ENCODE results near the gene TRPT1. TPM values are rescaled to one million over a fixed set of nuclear protein-coding genes. Genes with fewer than 3 reads are reported as not detected.

The TRPT1 gene
- total RNA-seq, 1 experiment from 2014 or later: 58.8 TPM

- ChIA-PET POLR2A (no interaction called here), CTCF (interaction anchor here (1.5 kb wide), 1 partner anchor 10 kb away, joined by 4 read pairs; no protein-coding TSS in a partner anchor)
- Mint-ChIP-seq H3K27ac (no peak overlapping the region), H3K27me3 (ENCODE audit: low read depth) (no peaks in the 10 kb centered on the region), H3K4me3 (no peak overlapping the region), H3K4me1 (no peaks in the 10 kb centered on the region; the same call in 1 of the 2 replicates), H3K36me3 (peaks cover 37% of the 10 kb centered on the region), H3K9me3 (no peaks in the 10 kb centered on the region)
- ATAC-seq (no peak), DNase-seq (ENCODE audit: low spot score) (no peak)
- TF ChIP-seq, protein P1, sequence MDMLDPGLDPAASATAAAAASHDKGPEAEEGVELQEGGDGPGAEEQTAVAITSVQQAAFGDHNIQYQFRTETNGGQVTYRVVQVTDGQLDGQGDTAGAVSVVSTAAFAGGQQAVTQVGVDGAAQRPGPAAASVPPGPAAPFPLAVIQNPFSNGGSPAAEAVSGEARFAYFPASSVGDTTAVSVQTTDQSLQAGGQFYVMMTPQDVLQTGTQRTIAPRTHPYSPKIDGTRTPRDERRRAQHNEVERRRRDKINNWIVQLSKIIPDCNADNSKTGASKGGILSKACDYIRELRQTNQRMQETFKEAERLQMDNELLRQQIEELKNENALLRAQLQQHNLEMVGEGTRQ (CRISPR knock-in tag; IDR thresholded peaks at IDR 0.05): no peak
- no peak for TF ChIP-seq CREB1 (CRISPR knock-in tag; IDR thresholded peaks at IDR 0.05)
- TF ChIP-seq GABPB1 (CRISPR knock-in tag; IDR thresholded peaks at IDR 0.05): no peak
- no peak for TF ChIP-seq ATF6 (CRISPR knock-in tag; IDR thresholded peaks at IDR 0.05)
- no peak for TF ChIP-seq NFYB (CRISPR knock-in tag; conservative IDR thresholded peaks at IDR 0.05; ENCODE audit: low read depth)
- no peak for TF ChIP-seq HMGA2 (CRISPR knock-in tag; IDR thresholded peaks at IDR 0.05)
- TF ChIP-seq PRDM15 (CRISPR knock-in tag; IDR thresholded peaks at IDR 0.05): no peak
- TF ChIP-seq CBFB (CRISPR knock-in tag; IDR thresholded peaks at IDR 0.05; ENCODE audit: low read depth): no peak
- TF ChIP-seq, protein P2, sequence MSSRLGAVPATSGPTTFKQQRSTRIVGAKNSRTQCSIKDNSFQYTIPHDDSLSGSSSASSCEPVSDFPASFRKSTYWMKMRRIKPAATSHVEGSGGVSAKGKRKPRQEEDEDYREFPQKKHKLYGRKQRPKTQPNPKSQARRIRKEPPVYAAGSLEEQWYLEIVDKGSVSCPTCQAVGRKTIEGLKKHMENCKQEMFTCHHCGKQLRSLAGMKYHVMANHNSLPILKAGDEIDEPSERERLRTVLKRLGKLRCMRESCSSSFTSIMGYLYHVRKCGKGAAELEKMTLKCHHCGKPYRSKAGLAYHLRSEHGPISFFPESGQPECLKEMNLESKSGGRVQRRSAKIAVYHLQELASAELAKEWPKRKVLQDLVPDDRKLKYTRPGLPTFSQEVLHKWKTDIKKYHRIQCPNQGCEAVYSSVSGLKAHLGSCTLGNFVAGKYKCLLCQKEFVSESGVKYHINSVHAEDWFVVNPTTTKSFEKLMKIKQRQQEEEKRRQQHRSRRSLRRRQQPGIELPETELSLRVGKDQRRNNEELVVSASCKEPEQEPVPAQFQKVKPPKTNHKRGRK (CRISPR knock-in tag; IDR thresholded peaks at IDR 0.05; ENCODE audit: borderline replicate concordance): no peak
- no peak for TF ChIP-seq JAZF1 (CRISPR knock-in tag; IDR thresholded peaks at IDR 0.05)
- TF ChIP-seq, protein P3, sequence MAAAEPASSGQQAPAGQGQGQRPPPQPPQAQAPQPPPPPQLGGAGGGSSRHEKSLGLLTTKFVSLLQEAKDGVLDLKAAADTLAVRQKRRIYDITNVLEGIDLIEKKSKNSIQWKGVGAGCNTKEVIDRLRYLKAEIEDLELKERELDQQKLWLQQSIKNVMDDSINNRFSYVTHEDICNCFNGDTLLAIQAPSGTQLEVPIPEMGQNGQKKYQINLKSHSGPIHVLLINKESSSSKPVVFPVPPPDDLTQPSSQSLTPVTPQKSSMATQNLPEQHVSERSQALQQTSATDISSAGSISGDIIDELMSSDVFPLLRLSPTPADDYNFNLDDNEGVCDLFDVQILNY (CRISPR knock-in tag; IDR thresholded peaks at IDR 0.05): no peak
Observed at GRCh38 chr11:64260147-64260708, 34.2 kb upstream of the TRPT1 start.

- H3K9me3 Mint-ChIP-seq: no peaks in the 10 kb centered on the region
- POLR2A ChIA-PET: no interaction called here
- CTCF ChIA-PET: interaction anchor here (1.2 kb wide), 1 partner anchor 55 kb away, joined by 3 read pairs; no protein-coding TSS in a partner anchor
- TF ChIP-seq, protein P4, sequence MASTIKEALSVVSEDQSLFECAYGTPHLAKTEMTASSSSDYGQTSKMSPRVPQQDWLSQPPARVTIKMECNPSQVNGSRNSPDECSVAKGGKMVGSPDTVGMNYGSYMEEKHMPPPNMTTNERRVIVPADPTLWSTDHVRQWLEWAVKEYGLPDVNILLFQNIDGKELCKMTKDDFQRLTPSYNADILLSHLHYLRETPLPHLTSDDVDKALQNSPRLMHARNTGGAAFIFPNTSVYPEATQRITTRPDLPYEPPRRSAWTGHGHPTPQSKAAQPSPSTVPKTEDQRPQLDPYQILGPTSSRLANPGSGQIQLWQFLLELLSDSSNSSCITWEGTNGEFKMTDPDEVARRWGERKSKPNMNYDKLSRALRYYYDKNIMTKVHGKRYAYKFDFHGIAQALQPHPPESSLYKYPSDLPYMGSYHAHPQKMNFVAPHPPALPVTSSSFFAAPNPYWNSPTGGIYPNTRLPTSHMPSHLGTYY (CRISPR knock-in tag; IDR thresholded peaks at IDR 0.05): no peak
- no peak for TF ChIP-seq RORB (CRISPR knock-in tag; IDR thresholded peaks at IDR 0.05)
- no peak for TF ChIP-seq ZNF423 (CRISPR knock-in tag; IDR thresholded peaks at IDR 0.05)
- no peak for TF ChIP-seq CREM (CRISPR knock-in tag; IDR thresholded peaks at IDR 0.05)
- no peak for TF ChIP-seq NFATC4 (CRISPR knock-in tag; IDR thresholded peaks at IDR 0.05)
- TF ChIP-seq ZNF263 (CRISPR knock-in tag; IDR thresholded peaks at IDR 0.05; ENCODE audit: low read depth): no peak
- TF ChIP-seq, protein P5, sequence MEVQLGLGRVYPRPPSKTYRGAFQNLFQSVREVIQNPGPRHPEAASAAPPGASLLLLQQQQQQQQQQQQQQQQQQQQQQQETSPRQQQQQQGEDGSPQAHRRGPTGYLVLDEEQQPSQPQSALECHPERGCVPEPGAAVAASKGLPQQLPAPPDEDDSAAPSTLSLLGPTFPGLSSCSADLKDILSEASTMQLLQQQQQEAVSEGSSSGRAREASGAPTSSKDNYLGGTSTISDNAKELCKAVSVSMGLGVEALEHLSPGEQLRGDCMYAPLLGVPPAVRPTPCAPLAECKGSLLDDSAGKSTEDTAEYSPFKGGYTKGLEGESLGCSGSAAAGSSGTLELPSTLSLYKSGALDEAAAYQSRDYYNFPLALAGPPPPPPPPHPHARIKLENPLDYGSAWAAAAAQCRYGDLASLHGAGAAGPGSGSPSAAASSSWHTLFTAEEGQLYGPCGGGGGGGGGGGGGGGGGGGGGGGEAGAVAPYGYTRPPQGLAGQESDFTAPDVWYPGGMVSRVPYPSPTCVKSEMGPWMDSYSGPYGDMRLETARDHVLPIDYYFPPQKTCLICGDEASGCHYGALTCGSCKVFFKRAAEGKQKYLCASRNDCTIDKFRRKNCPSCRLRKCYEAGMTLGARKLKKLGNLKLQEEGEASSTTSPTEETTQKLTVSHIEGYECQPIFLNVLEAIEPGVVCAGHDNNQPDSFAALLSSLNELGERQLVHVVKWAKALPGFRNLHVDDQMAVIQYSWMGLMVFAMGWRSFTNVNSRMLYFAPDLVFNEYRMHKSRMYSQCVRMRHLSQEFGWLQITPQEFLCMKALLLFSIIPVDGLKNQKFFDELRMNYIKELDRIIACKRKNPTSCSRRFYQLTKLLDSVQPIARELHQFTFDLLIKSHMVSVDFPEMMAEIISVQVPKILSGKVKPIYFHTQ (CRISPR knock-in tag; IDR thresholded peaks at IDR 0.05): no peak
Observed at GRCh38 chr11:64259533-64260067, 33.6 kb upstream of the TRPT1 start.

More at GRCh38 chr11:64259533-64260067, 33.6 kb upstream of the TRPT1 start:
- Mint-ChIP-seq H3K27me3 (ENCODE audit: low read depth) (no peaks in the 10 kb centered on the region), H3K27ac (no peak overlapping the region; the same call in 1 of the 2 replicates), H3K4me3 (no peak overlapping the region), H3K4me1 (no peaks in the 10 kb centered on the region; the same call in 1 of the 2 replicates), H3K36me3 (peaks cover 37% of the 10 kb centered on the region)
- DNase-seq (ENCODE audit: low spot score): no peak
- no peak for ATAC-seq
